Activated CD8-positive, alpha-beta memory T cell treated with anti-CD3 and anti-CD28 coated beads, Interleukin-2, amount 50 U/mL, for 24 hours (primary cell): ENCODE data around the gene NECAB3.
"Not testable (repeated sequence)": the region's sequence is repeated elsewhere in the genome, so short reads cannot be mapped to it uniquely, and the experiment has no call there.

ENCODE experiments used
- DNase-seq: peaks from one replicate; pipeline ENCODE4 v3.0.0-alpha.2; 2020; ENCODE audit errors: extremely low read depth

Gene NECAB3

DNA sequence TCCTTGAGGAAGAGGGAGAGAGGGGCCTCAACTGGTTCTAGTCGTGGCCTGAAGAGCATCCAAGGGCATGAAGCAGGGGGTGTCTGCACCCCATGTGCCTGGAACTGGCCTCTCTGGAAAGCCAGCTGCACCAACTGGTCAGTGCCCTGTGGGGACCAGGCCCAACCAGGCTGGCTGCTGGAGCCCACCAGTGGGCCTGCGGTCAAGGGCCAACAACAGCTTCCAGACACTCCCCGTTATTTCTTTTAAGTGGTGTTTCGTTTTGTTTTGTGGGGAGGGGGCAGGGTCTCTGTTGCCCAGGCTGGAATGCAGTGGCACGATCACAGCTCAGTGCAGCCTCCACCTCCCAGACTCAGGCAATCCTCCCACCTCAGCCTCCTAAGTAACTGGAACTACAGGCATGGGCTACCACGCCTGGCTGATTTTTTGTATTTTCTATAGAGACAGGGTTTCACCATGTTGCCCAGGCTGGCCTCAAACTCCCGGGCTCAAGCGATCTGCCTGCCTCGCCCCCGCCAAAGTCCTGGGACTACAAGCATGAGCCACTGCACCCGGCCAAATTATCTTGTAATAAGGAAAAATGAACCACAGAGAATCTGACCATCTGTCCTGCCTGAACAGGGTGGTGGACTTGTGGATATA is 24.0 kb downstream of the NECAB3 start:
- DNase-seq, result no peak

DNA sequence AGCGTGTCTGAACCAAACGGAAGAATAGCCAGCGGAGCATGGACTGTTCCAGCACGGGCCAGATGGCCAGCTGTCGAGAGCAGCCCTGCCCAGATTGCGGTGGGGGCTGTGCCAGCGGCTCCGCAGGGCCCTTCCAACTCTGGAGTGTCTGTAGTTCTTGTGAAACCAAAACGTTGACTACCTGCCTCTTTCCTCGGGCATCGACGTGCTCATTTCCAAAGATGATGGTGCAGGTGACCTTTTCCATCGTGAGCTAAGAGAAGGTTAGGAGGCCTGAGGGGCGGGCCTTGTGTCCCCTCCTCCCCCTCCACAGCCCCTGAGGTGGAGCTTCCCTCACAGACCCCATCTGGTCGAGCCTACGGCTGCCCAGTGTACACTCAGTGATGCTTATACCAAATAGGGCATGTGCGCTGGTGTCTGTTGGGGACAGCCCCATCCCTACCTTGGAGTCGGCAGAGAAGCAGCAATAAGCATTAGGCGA is 25.0 kb downstream of the NECAB3 start:
- DNase-seq, result no peak

DNA sequence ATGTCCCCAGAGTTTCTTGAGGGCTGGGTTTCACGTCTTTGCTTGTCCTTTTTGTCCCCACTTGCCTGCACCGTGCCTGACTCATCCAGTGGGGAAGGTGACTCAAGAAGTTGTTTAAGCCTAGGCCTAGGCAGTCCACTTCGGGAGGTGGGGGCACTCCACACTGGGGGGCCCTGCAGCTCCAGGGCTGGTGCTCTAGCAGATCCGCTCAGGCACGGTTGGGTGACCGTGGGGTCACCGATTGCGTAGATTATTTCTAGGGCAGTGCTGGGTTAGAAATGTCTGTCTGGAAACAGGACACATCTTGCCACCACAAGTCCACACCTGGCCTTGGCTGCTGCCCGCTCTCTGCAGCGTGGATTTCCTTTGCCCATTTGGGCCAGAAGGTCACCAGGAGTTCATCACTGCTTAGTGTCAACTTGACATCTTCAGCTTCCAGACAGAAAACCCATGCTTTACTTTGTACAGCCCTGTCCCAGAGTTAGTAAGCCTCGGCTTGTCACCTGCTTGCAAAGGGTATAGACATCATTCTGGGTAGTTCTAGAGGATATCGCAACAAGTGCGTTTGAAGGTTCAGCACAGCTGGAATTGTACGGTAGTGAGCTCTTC is 25.7 kb downstream of the NECAB3 start:
- DNase-seq, result no peak

DNA sequence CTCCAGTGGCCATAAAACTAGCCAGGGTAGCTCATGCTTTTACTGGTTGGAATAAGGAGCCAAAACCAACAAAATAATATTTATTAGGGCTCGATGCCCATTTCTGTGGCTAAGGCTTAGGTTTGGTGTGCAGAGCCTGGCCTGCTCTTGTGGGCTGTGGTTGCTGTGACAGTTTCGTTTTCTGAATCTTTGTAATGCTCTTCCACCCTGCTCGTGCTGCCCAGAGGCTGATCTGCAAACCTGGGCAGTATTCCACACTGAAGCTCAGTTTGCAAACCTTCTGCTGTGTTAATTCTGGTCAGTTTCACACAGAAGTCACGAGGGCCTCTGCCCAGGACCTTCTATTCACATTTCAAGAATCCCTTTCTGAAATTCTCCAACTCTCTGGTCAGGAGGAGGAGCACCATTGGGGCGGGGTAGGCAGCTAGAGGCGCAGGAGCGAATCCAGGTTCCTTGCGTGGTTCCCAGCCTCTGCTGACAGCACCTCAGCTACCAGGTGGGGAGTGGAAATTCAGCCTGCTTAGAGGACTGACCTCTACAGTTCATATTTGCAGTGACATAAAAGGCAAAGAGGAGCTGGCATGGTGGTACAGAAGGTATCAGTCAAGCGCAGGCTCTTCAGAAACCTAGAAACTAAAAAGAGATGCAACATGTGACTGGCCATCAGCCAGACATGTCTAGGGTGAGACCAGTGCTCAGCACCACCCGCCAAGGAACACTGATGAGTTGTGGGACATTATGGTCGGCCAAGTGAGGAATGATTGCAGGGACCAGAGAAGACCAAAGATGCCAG is 26.4 kb downstream of the NECAB3 start:
- no peak for DNase-seq

DNA sequence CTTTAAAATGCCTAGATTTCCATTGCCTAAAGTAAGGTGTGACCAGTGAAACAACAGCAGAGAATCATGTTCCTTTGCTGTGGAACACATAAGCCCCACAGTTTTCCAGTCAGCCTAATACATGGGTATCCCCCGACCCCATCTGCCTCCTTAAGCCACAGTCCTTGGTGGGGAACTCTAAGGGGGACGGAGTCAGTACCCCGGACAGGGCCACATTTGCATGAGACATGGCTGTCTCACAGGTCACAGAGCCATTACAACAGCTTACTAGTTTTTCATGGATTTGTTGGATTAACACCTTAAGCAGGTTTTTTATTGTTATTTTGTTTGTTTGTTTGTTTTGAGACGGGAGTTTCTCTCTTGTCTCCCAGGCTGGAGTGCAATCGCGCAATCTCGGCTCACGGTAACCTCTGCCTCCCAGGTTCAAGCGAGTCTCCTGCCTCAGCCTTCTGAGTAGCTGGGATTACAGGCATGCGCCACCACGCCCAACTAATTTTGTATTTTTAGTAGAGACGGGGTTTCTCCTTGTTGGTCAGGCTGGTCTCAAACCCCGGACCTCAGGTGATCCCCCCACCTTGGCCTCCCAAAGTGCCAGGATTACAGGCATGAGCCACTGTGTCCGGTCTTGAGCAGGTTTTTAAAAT is 27.1 kb downstream of the NECAB3 start:
- DNase-seq, result not testable (repeated sequence)

DNA sequence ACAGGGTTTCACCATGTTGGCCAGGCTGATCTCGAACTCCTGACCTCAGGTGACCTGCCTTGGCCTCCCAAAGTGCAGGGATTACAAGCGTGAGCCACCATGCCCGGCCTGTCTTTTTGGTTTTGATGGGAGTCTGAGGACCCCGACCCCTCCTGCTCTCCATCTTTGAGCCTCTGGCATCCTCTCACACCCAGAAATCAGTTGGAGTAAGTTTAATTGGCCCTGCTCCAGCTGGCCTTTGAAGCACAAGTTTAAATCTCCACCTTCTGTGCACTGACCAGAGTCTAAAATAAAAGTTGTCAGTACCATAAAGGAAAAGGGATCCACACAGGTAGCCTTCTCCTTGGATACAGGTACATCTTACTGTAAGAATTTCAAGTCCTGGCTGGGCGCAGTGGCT is 28.0 kb downstream of the NECAB3 start:
- DNase-seq, result no peak

DNA sequence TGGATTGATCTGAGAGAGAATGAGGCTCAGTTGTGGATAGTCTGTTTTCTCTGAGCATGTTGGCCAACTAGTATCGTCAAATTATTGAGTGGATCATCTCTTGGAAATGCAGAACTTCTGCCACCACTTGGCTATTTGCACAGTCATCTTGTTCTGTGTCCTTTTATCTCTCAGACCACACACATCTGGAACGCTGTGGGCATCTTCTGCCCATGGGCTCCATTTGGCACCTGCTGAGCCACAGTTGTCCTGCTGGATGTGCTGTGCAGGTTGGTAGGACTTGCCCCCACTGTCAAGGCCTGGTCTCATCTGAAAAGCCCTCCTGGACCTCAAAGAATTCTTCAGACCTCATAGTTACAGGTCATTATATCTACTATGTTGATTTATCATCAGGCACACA is 28.8 kb downstream of the NECAB3 start:
- DNase-seq, result no peak

DNA sequence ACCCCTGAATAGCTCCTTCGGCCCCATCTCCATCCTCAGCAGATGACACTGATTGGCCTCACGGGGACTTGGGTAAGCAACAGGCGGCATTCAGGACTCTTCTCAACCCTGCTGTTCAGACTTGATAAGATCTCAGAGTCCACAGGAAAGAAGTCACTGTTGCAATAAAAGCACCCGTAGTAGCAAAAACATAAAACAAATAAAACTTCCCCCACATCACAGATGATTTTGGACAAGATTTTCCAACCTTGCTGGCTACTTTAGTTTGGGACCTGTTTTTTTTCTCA is 29.2 kb downstream of the NECAB3 start:
- no peak for DNase-seq

DNA sequence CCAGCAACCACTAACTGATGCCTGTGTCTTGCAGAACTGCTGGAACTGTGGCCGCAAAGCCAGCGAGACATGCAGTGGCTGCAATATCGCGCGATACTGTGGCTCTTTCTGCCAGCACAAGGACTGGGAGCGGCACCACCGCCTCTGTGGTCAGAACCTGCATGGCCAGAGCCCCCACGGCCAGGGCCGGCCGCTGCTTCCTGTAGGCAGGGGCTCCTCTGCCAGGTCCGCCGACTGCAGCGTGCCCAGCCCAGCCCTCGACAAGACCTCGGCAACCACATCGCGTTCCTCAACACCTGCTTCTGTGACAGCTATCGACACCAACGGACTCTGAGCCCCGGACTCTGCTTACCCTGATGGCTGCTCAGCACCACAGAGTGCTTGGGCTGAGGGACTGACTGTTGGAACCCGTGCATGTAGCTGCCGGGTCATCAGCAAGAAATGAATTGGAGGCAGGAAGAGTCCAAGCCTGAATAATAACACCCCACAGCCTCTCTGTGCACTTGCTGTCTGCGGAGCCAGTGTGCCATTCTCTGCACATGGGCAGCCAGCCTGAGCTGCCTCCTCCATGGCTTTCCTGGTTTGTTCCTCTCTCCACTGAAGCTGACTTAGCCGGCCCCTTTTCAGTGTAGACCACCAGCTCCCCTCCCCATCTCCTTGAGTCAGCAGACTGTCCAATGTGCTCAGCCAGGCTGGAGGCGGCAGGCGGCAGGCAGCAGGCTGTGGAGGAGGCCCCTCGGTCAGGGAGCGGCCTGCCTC is 29.7 kb downstream of the NECAB3 start:
- no peak for DNase-seq

DNA sequence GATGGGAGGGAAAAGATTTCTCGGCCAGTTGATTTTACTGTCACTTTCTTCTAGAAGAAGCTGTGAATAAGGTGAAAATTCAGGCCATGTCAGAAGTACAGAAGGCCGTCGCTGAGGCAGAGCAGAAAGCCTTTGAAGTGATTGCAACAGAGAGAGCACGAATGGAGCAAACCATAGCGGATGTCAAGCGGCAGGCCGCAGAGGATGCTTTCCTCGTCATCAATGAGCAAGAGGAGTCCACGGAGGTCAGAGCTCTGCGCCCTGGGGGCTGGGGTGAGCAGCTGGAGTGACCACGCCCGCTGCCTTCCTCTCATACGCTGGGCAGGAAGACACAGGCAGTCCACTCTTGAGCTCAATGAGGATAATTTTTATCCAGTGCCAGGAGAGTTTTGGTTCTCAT is 33.9 kb downstream of the NECAB3 start:
- DNase-seq, result no peak

DNA sequence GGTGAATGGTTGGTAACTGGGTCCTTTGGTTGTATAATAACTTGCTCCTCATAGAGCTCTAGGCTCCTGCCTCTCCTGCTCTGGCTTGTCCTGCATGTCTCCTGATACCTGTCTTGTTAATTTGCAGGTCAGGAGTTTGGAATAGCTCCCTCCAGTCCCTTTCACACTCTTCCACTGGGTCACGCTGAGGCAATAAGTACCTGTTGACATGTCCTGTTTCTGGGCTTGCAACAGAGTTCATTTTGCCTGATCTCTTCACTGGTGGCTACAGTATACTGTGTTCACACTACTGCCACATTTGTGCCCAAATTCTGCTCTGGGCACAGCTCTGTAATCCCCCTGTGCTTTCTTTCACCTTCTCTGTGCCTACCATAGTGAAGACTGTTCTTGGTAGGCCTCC is 37.5 kb downstream of the NECAB3 start:
- DNase-seq, result no peak

DNA sequence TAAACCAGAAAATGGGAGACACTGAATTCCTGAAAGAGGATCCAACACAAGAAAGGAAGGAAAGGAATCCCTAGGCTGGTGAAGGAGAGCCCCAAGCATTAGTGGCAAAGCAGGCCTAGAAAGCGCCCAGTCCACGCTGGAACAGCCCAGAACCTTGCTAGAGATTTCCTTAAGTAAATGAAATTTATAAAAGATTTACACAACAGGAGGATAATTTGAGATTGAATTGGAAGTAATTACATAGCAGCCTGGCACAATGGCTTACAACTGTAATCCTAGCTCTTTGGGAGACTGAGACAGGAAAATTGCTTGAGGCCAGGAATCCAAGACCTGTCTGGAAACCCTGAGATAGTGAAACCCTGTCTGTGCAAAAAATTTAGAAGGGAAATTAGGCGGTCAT is 38.9 kb downstream of the NECAB3 start:
- no peak for DNase-seq

DNA sequence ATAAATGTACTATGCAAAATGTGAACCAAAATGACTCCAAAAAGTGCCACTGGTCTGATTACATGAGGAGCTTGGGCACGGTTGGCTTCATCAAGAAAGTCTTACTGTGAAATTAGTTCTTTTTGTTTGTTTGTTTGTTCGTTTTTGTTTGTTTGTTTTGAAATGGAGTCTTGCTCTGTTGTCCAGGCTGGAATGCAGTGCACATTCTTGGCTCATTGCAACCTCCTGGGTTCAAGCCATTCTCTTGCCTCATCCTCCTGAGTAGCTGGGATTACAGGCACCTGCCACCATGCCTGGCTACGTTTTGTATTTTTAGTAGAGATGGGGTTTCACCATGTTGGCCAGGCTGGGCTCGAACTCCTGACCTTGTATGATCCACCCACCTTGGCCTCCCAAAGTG is 42.3 kb downstream of the NECAB3 start:
- not testable (repeated sequence) for DNase-seq

DNA sequence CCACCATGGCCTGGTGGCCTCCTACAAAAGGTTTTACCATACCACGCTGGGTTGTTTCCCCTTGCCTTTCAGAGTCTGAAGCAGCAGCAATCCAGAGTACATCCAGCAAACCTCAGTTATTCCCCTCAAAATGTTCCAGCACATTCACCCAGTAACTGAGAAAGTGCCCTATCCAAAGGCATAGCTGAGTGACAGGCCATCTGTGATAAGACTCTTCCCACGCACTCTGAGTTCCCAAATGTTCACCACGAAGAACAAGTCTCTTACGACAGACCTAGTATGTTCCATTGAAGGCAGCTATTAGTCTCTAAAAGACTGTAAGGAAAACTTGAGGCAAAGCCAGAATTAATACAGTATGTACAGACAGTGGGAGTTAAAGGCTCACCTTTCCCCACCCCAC is 43.7 kb downstream of the NECAB3 start:
- no peak for DNase-seq

DNA sequence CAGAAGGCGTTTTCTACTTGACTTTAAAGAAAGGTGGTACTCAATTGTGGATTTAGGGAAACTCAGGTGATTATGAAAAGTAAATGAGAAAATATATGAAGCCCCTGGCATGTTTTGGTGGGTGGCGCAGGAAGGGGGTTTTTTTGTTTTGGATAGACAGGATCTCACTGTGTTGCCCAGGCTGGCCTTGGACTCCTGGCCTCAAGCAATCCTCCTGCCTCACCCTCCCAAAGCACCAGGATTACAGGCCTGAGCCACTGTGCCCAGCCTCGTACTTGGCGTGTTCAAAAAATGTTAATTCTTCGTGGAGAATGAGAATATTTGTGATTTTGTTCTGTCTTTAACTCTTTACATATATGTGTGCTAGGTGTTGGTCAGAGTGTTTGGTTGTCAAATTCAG is 44.2 kb downstream of the NECAB3 start:
- DNase-seq, result no peak

DNA sequence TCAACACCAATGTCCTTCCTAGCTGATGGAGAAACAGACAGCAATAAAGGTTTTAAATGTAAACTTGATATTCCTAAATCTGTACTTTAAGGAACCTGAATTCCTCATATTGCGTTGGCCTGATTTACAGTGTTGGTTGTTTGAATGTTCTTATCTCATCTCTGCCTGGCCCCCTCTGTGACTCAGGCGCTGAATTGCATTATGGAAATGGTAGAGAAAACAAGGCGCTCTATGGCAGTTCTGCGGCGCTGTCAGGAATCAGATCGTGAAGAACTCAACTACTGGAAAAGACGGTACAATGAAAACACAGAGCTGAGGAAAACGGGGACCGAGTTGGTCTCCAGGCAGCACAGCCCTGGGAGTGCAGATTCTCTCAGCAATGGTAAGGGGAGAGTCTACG is 44.7 kb downstream of the NECAB3 start:
- DNase-seq, result no peak

DNA sequence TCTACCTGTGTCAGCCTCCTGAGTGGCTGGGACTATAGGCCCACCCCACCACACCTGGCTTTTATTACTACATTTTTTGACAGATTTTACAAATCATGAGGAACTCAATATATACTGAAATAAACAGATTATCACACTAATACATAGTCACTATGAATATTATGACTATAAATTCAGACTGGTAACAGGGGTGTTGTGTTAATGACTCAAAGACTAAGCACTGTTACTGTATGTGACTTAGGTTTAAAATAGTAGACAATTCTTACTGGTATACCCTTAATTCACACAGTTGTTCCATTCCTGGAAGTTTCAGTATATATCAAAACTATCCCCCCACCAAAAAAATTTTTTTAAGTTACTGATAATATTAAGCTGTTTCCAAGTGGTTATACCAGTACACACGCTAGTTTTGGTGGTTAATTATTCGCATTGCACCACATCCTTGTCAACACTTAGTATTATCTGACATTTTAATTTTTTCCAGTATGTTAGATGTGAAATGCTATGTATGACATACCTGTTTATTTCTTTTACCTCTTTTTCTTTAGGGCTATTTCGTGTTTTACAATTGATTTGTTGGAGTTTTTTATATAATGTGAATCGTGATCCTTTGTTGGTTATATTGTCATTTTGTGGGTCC is 46.5 kb downstream of the NECAB3 start:
- no peak for DNase-seq

DNA sequence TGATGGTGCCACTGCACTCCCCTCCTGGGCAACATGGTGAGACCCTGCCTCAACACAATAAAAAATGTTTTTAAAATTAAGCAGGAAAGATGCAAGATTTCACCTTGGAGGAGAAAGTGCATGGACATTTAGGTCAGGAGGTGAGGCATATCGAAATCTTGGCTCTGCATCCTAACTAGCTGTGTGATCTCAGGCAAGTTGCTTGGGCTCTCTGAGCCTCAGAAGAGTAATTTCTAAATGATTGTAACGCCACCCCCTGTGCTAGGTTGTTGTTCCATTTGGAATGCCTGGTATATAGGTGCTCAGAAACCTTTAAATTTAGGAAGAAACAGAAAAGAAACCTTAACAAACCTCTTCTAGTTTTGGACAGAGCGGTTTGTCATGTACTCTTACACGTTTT is 48.0 kb downstream of the NECAB3 start:
- no peak for DNase-seq

DNA sequence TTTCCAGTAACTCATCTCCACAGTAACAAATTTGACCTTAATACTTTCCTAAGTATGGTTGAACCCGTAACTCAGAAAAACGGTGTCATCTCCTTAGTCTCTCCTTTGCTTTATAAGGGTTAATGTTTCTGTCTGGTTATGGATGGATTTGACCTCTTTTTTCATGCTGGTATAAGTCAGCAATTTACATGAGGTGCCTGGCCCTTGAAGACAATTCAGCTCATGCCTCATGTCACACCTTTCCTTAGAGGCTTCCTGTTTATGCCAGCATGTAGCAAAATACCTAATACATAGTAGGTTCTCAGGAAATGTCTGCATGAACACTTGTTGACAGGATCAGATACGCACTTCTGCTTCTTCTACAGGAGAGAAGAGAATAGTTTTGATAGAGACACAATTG is 49.8 kb downstream of the NECAB3 start:
- DNase-seq, result no peak

DNA sequence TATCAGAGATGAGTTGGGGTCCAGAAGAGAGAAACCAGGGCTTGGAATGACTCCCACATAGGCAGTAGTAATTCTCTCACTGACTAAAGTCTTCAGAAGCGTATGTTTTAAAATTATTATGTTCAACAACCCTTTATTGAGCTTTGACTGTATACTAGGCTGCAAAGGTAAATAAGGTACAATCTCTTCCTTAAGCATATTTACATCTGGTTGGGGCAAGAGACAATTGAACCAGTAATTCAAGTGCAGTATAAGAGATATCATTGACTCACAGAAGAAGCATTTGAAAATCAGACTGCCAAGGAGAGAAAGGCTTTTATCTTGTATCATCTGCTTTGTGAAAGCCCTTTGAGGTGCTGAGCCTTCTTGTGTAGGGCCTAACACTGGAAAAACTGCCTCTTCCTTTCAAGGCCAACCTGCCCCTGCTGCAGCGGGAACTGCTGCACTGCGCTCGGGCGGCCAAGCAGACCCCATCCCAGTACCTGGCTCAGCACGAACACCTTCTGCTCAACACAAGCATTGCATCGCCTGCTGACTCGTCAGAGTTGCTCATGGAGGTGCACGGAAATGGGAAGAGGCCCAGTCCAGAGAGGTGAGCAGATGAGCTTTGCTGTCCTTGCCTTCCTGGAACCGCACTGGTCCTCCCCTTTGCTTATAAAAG is 51.4 kb downstream of the NECAB3 start:
- no peak for DNase-seq
